Motor neuron (in vitro differentiated cells): ENCODE measurements around the gene ABCA13. TPM values are rescaled to one million over a fixed set of nuclear protein-coding genes. Genes with fewer than 3 reads are reported as not detected.

ENCODE experiments used
- total RNA-seq, 8 experiments: library from RNA; unstranded; fragments of 300-600 nt; gene quantifications; 2 replicates each; pipeline versions ENCODE4 v1.2.3 to v1.2.4, GENCODE V29; 2022

ABCA13 gene
- total RNA-seq, 8 experiments from 2014 or later = 0.16 to 89.0 (median 1.0) TPM

Other genes starting within 250 kb of the ABCA13 start
- gene PKD1L1, start 223.0 kb upstream of the ABCA13 start, total RNA-seq = 1 to 10 TPM in 1 of 8 experiments, under 1 TPM in 6, not detected in 1; 0.09 to 1.6 (median 0.32) TPM
- gene HUS1, start 191.8 kb upstream of the ABCA13 start, total RNA-seq = 10 to 100 TPM; 11.1 to 27.4 (median 20.3) TPM
- gene SUN3, start 142.4 kb upstream of the ABCA13 start, total RNA-seq = 1 to 10 TPM in 1 of 8 experiments, not detected in 7; 1.6 TPM
- gene C7orf57, start 135.9 kb upstream of the ABCA13 start, total RNA-seq = 1 to 10 TPM in 1 of 8 experiments, under 1 TPM in 3, not detected in 4; 0.22 to 9.1 (median 0.42) TPM
- gene UPP1, start 82.2 kb upstream of the ABCA13 start, total RNA-seq = 10 to 100 TPM in 7 of 8 experiments, 1 to 10 TPM in 1; 3.1 to 93.0 (median 26.4) TPM